Vagina (tissue), 2 donors: ENCODE data around the gene RPRD1B. TPM values are rescaled to one million over a fixed set of nuclear protein-coding genes. Genes with fewer than 3 reads are reported as not detected.

Experiments
- DNase-seq, 2 donors: peaks; one replicate each; pipeline ENCODE4 v3.0.0-alpha.2; 2017; ENCODE audit errors: extremely low spot score in 2 of 2
- H3K27ac ChIP-seq: fragments of 200-600 bp; sonication (generic); one replicate; pipeline ENCODE4 v1.5.1; 2019
- H3K27me3 ChIP-seq: fragments of 200-600 bp; sonication (generic); one replicate; pipeline ENCODE4 v1.5.1; 2019
- H3K36me3 ChIP-seq, 2 donors: fragments of 200-600 bp; sonication (generic); one replicate each; pipeline ENCODE4 v1.5.1; 2017 to 2019
- H3K4me1 ChIP-seq: fragments of 200-600 bp; sonication (generic); one replicate; pipeline ENCODE4 v1.5.1; 2019
- H3K4me3 ChIP-seq, 2 donors: fragments of 200-600 bp; sonication (generic); 1 replicate in 1 of 2; 2 replicates in 1 of 2; pipeline ENCODE4 v1.5.1; 2016 to 2019
- H3K9me3 ChIP-seq: fragments of 200-600 bp; sonication (generic); one replicate; pipeline ENCODE4 v1.5.1; 2019
- CTCF ChIP-seq, 3 experiments: fragments of 450-650 bp in 2 of 3; fragments of 200-600 bp in 1 of 3; sonication (generic) in 1 of 3; IDR thresholded peaks; one replicate each; pipeline ENCODE4 v1.5.1; 2017 to 2019; ENCODE audit warnings: antibody characterized with exemption in 3 of 3, mild to moderate bottlenecking in 2 of 3, moderate library complexity in 2 of 3
- POLR2A ChIP-seq, 2 donors: fragments of 450-650 bp; IDR thresholded peaks; one replicate each; pipeline ENCODE4 v1.6.1; 2017; ENCODE audit warnings: antibody characterized with exemption in 2 of 2, mild to moderate bottlenecking in 2 of 2, moderate library complexity in 2 of 2
- POLR2AphosphoS5 ChIP-seq, 2 donors: sonication (generic); formaldehyde crosslinking; IDR thresholded peaks; one replicate each; pipeline ENCODE4 v1.9.0; 2017; ENCODE audit warnings: antibody characterized with exemption in 2 of 2, mild to moderate bottlenecking in 2 of 2, low read depth in 1 of 2; ENCODE audit not compliant: insufficient read depth in 1 of 2
- intact Hi-C: fragments of 100-400 bp; cut with DNase I; formaldehyde crosslinking; loops from one replicate; pipeline ENCODE4 v1.15.1; 2023
- total RNA-seq: library from RNA; depleted of rRNA; stranded (reverse); fragments of >200 nt; gene quantifications from one replicate; pipeline ENCODE4 v1.2.3, GENCODE V29; 2016

Gene RPRD1B
- total RNA-seq, 1 donor from 2014 or later = 23.8 TPM

GRCh38 chr20:37995856-37996605, 37.5 kb upstream of the RPRD1B start:
- intact Hi-C loops = loop anchor here (10.0 kb wide), 1 partner anchor 431 kb away; no protein-coding TSS in a partner anchor
- H3K4me3 ChIP-seq = no peak overlapping the region
- H3K36me3 ChIP-seq = peaks cover 0 to 60% of the 10 kb centered on the region in 2 donors
- H3K4me1 ChIP-seq = peaks cover 18% of the 10 kb centered on the region
- DNase-seq = no peak
- no peak overlapping the region for H3K27ac ChIP-seq
- TF ChIP-seq POLR2A (IDR thresholded peaks at IDR 0.05) (no peak), POLR2AphosphoS5 (IDR thresholded peaks at IDR 0.05; ENCODE audit: insufficient read depth in 1 of 2, low read depth in 1 of 2) (no peak), CTCF (IDR thresholded peaks at IDR 0.05) (no peak)
- no peaks in the 10 kb centered on the region for H3K27me3 ChIP-seq
- no peaks in the 10 kb centered on the region for H3K9me3 ChIP-seq

- intact Hi-C loops = loop anchor here (10.0 kb wide), 1 partner anchor 433 kb away; no protein-coding TSS in a partner anchor
- Histone ChIP-seq H3K9me3 (no peaks in the 10 kb centered on the region), H3K4me3 (no peak overlapping the region), H3K36me3 (peaks cover 0 to 72% of the 10 kb centered on the region in 2 donors), H3K4me1 (peaks cover 11% of the 10 kb centered on the region), H3K27me3 (no peaks in the 10 kb centered on the region), H3K27ac (no peak overlapping the region)
- DNase-seq = no peak
- TF ChIP-seq CTCF (IDR thresholded peaks at IDR 0.05) (no peak), POLR2AphosphoS5 (IDR thresholded peaks at IDR 0.05; ENCODE audit: insufficient read depth in 1 of 2, low read depth in 1 of 2) (no peak), POLR2A (IDR thresholded peaks at IDR 0.05) (no peak)
Observed at GRCh38 chr20:37997516-37997915, 36.0 kb upstream of the RPRD1B start.

DNA sequence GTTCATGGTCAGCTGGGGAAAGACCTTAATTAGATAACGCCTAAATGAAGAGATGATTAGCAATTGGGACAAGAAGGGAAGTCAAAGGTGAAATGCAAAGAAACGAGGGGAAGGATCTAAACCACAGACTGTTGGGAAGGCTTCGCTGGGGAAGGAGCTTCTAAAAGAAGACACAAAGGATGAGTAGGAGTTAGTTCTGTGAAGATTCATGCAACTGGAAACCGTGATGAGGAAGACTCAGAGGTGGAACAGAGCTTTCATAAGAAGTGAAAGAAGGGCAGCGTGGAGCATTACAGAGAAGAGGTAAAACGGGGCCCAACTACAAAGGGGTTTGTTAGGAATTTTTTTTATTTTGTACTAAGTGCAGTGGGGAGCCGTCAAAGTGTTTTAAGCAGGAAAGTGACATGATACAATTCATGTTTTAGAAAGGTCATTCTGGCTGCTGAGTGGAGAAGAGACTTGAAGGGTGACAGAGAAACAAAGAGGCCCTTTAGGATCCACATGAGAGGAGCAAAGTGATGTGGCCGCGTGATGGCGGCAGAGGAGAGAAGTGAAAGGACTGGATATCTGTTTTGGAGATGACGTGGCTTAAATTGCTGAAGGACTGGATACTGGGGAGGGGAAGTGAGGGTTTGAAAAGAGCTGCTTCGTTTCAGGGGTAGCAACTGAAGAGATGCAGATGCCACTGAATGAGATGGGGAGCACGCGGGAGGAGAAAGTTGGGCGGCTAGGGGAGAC, 33.9 kb upstream of the RPRD1B start:
- Histone ChIP-seq H3K27ac (no peak overlapping the region), H3K4me3 (no peak overlapping the region), H3K27me3 (no peaks in the 10 kb centered on the region), H3K9me3 (no peaks in the 10 kb centered on the region), H3K4me1 (no peaks in the 10 kb centered on the region), H3K36me3 (peaks cover 0 to 84% of the 10 kb centered on the region in 2 donors)
- no peak for DNase-seq
- intact Hi-C loops = loop anchor here (10.0 kb wide), 1 partner anchor 435 kb away; no protein-coding TSS in a partner anchor
- TF ChIP-seq POLR2A (IDR thresholded peaks at IDR 0.05) (no peak), POLR2AphosphoS5 (IDR thresholded peaks at IDR 0.05; ENCODE audit: insufficient read depth in 1 of 2, low read depth in 1 of 2) (no peak), CTCF (IDR thresholded peaks at IDR 0.05) (no peak)

- intact Hi-C loops = no loop called here
- Histone ChIP-seq H3K36me3 (peaks cover 0 to 79% of the 10 kb centered on the region in 2 donors), H3K9me3 (no peaks in the 10 kb centered on the region), H3K4me3 (no peak overlapping the region), H3K27me3 (no peaks in the 10 kb centered on the region), H3K4me1 (no peaks in the 10 kb centered on the region), H3K27ac (no peak overlapping the region)
- TF ChIP-seq CTCF (IDR thresholded peaks at IDR 0.05) (no peak), POLR2A (IDR thresholded peaks at IDR 0.05) (no peak), POLR2AphosphoS5 (IDR thresholded peaks at IDR 0.05; ENCODE audit: insufficient read depth in 1 of 2, low read depth in 1 of 2) (no peak)
- no peak for DNase-seq
Observed at GRCh38 chr20:38000293-38000692, 33.3 kb upstream of the RPRD1B start.
